Smooth muscle cell (in vitro differentiated cells): ENCODE data around the gene OPN5. TPM values are rescaled to one million over a fixed set of nuclear protein-coding genes. Genes with fewer than 3 reads are reported as not detected.

ENCODE experiments used
- DNase-seq: peaks from one replicate; lab custom pipeline; 2025; ENCODE audit not compliant: unreplicated experiment; lab: John Stamatoyannopoulos, UW
- H2AFZ ChIP-seq: fragments of 200-600 bp; sonication (generic); 2 replicates; pipeline ENCODE4 v1.6.0; 2016; ENCODE audit warnings: antibody characterized with exemption, low read depth, mild to moderate bottlenecking
- H3F3A ChIP-seq: fragments of 200-600 bp; sonication (generic); 2 replicates; pipeline ENCODE4 v1.6.0; 2017; ENCODE audit warnings: antibody characterized with exemption, low read depth
- H3K27ac ChIP-seq: fragments of 200-600 bp; sonication (generic); 2 replicates; pipeline ENCODE4 v1.5.1; 2016; ENCODE audit warnings: low read depth, mild to moderate bottlenecking
- H3K27me3 ChIP-seq: fragments of 200-600 bp; sonication (generic); 2 replicates; pipeline ENCODE4 v1.6.1; 2016; ENCODE audit warnings: low read depth, mild to moderate bottlenecking
- H3K36me3 ChIP-seq: fragments of 200-600 bp; sonication (generic); 2 replicates; pipeline ENCODE4 v1.5.1; 2016; ENCODE audit warnings: low read depth
- H3K4me1 ChIP-seq: fragments of 200-600 bp; sonication (generic); 2 replicates; pipeline ENCODE4 v1.5.1; 2016; ENCODE audit warnings: low read depth
- H3K4me2 ChIP-seq: fragments of 200-600 bp; sonication (generic); 2 replicates; pipeline ENCODE4 v1.6.0; 2016; ENCODE audit warnings: mild to moderate bottlenecking
- H3K4me3 ChIP-seq: fragments of 200-600 bp; sonication (generic); 2 replicates; pipeline ENCODE4 v1.5.1; 2016; ENCODE audit warnings: mild to moderate bottlenecking
- H3K79me2 ChIP-seq: fragments of 200-600 bp; sonication (generic); 2 replicates; pipeline ENCODE4 v1.6.0; 2016; ENCODE audit warnings: low read depth, mild to moderate bottlenecking
- H3K9ac ChIP-seq: fragments of 200-600 bp; sonication (generic); 2 replicates; pipeline ENCODE4 v1.6.0; 2016; ENCODE audit warnings: low read depth
- H3K9me3 ChIP-seq: fragments of 200-600 bp; sonication (generic); replicated peaks from 2 replicates; pipeline ENCODE4 v1.5.1; 2016; ENCODE audit warnings: low read depth
- H4K20me1 ChIP-seq: fragments of 200-600 bp; sonication (generic); 2 replicates; pipeline ENCODE4 v1.6.0; 2016; ENCODE audit warnings: low read depth
- CTCF ChIP-seq: fragments of 200-600 bp; sonication (generic); IDR thresholded peaks from 2 replicates; pipeline ENCODE4 v1.5.1; 2017; ENCODE audit warnings: borderline replicate concordance, mild to moderate bottlenecking, antibody characterized with exemption; ENCODE audit not compliant: insufficient read depth, poor library complexity, severe bottlenecking
- WGBS: methylation state at CpG from one replicate; pipeline ENCODE4 v1.1.7; 2016; ENCODE audit warnings: low lambda C conversion rate; 5-methylcytosine and 5-hydroxymethylcytosine counted together
- polyA plus RNA-seq: library from polyadenylated mRNA; unstranded; fragments of >200 nt; fragmentation: Nextera tagmentation; extraction: Ambion mirVana; gene quantifications from 2 replicates; pipeline ENCODE4 v1.2.1, GENCODE V29; 2016
- total RNA-seq: library from RNA; depleted of rRNA; stranded (reverse); fragments of >200 nt; gene quantifications from 2 replicates; pipeline ENCODE4 v1.2.3, GENCODE V29; 2014

The OPN5 gene
- total and polyA plus RNA-seq, 2 experiments from 2014 or later, result not detected

GRCh38 chr6:47785182-47785581 is 3.4 kb downstream of the OPN5 start:
- no peak for TF ChIP-seq CTCF

GRCh38 chr6:47787620-47788497 is 6.0 kb downstream of the OPN5 start:
- peak overlapping the region; percentile 14 for H3K4me3 ChIP-seq
- peak overlapping the region; percentile 7 for H3K9ac ChIP-seq
- peaks cover 4% of the 10 kb centered on the region for H3K4me1 ChIP-seq

More at GRCh38 chr6:47785182-47785581, 3.4 kb downstream of the OPN5 start:
- Histone ChIP-seq H3F3A (no peaks in the 10 kb centered on the region), H3K27ac (no peak overlapping the region), H3K4me2 (no peak overlapping the region), H3K79me2 (no peaks in the 10 kb centered on the region), H3K9ac (no peak overlapping the region), H4K20me1 (no peaks in the 10 kb centered on the region), H2AFZ (no peak overlapping the region), H3K36me3 (no peaks in the 10 kb centered on the region), H3K4me1 (peaks cover 4% of the 10 kb centered on the region), H3K9me3 (no peaks in the 10 kb centered on the region), H3K27me3 (no peaks in the 10 kb centered on the region), H3K4me3 (no peak overlapping the region)
- no peak for DNase-seq
- WGBS, result 77% methylated on average over 2 of the region's 2 CpGs

GRCh38 chr6:47788498-47788884 is 6.7 kb downstream of the OPN5 start:
- Histone ChIP-seq H4K20me1 (no peaks in the 10 kb centered on the region), H3K36me3 (no peaks in the 10 kb centered on the region), H3K27ac (peak overlapping the region; percentile 46), H3K79me2 (no peaks in the 10 kb centered on the region), H3K9me3 (no peaks in the 10 kb centered on the region), H2AFZ (no peak overlapping the region), H3F3A (no peaks in the 10 kb centered on the region), H3K4me1 (peaks cover 4% of the 10 kb centered on the region), H3K4me3 (peak overlapping the region; percentile 14), H3K4me2 (peak overlapping the region; percentile 75), H3K9ac (no peak overlapping the region), H3K27me3 (peaks cover 6% of the 10 kb centered on the region)
- 31% methylated on average over 5 of the region's 5 CpGs for WGBS
- no peak for DNase-seq
- no peak for TF ChIP-seq CTCF

More at GRCh38 chr6:47787620-47788497, 6.0 kb downstream of the OPN5 start:
- DNase-seq, result peak; percentile 15
- no peaks in the 10 kb centered on the region for H3F3A ChIP-seq
- WGBS, result 10% methylated on average over 20 of the region's 20 CpGs
- no peaks in the 10 kb centered on the region for H3K36me3 ChIP-seq
- H3K4me2 ChIP-seq, result peak overlapping the region; percentile 75
- H4K20me1 ChIP-seq, result no peaks in the 10 kb centered on the region
- no peaks in the 10 kb centered on the region for H3K9me3 ChIP-seq
- no peak overlapping the region for H2AFZ ChIP-seq
- peak overlapping the region; percentile 46 for H3K27ac ChIP-seq
- peaks cover 6% of the 10 kb centered on the region for H3K27me3 ChIP-seq
- TF ChIP-seq CTCF, result peak; percentile 99
- no peaks in the 10 kb centered on the region for H3K79me2 ChIP-seq
